Thoracic aorta (tissue), 2 donors: ENCODE results near the gene NUPR1. TPM values are rescaled to one million over a fixed set of nuclear protein-coding genes. Genes with fewer than 3 reads are reported as not detected.

Experiments used
- ATAC-seq: fragments of 150-250 bp; one replicate; pipeline ENCODE4 v1.8.0; 2017; ENCODE audit warnings: low read depth; ENCODE audit not compliant: insufficient number of reproducible peaks, low FRiP score
- DNase-seq: peaks from one replicate; pipeline ENCODE4 v3.0.0-alpha.2; 2020; ENCODE audit warnings: low spot score
- H3K27ac ChIP-seq, 2 donors: fragments of 200-600 bp; sonication (generic); 1 replicate in 1 of 2; 2 replicates in 1 of 2; pipeline ENCODE4 v1.5.1; 2016; ENCODE audit warnings: mild to moderate bottlenecking in 2 of 2, moderate library complexity in 2 of 2
- H3K27me3 ChIP-seq: fragments of 200-600 bp; sonication (generic); replicated peaks from 2 replicates; pipeline ENCODE4 v1.6.0; 2016; ENCODE audit warnings: mild to moderate bottlenecking; ENCODE audit not compliant: insufficient read depth
- H3K36me3 ChIP-seq: fragments of 200-600 bp; sonication (generic); one replicate; pipeline ENCODE4 v1.5.1; 2016
- H3K4me1 ChIP-seq, 2 donors: fragments of 200-600 bp; sonication (generic); 1 replicate in 1 of 2; 2 replicates in 1 of 2; pipeline versions ENCODE4 v1.5.1 to v1.6.0; 2016; ENCODE audit warnings: low read depth in 2 of 2, mild to moderate bottlenecking in 1 of 2; ENCODE audit not compliant: control insufficient read depth in 1 of 2
- H3K4me3 ChIP-seq: fragments of 200-600 bp; sonication (generic); 2 replicates; pipeline ENCODE4 v1.5.1; 2016; ENCODE audit warnings: mild to moderate bottlenecking
- H3K9me3 ChIP-seq: fragments of 200-600 bp; sonication (generic); 2 replicates; pipeline ENCODE4 v1.5.1; 2016
- total RNA-seq, 2 donors: library from RNA; depleted of rRNA; stranded (reverse); fragments of >200 nt; gene quantifications; one replicate each; pipeline versions ENCODE4 v1.1.0 to v1.2.3, GENCODE V29; 2016
- TF ChIP-seq, protein P1 (sequence below): fragments of 200-600 bp; sonication (generic); IDR thresholded peaks from one replicate; pipeline ENCODE4 v1.5.1; 2019; ENCODE audit warnings: antibody characterized with exemption

The NUPR1 gene
- total RNA-seq, 2 donors from 2014 or later = 17.7 to 53.5 TPM

DNA sequence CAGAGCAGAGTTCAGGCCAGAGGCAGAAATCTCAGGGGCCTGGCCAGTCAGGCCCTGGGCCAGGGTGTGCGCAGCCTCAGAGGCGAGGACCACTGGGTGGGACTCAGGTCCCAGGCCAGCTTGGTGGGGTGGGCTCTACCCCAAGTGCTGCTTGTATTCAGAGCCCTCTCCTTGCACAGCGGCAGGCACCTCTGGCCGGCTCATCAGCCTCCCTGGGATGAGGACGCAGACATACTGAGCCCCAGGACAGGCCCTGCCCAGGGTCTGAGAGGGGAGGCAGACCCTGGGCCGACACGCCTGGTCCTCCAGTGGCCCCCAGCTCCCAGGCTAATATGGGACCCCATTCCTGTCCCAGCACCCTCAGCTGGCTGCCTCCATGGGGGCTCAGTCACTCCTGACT is 24.5 kb downstream of the NUPR1 start:
- no peak for DNase-seq
- H3K4me1 ChIP-seq = no peaks in the 10 kb centered on the region
- no peak overlapping the region for H3K4me3 ChIP-seq
- no peak for ATAC-seq
- no peaks in the 10 kb centered on the region for H3K27me3 ChIP-seq
- H3K36me3 ChIP-seq = no peaks in the 10 kb centered on the region
- no peak overlapping the region for H3K27ac ChIP-seq
- TF ChIP-seq, protein P1, sequence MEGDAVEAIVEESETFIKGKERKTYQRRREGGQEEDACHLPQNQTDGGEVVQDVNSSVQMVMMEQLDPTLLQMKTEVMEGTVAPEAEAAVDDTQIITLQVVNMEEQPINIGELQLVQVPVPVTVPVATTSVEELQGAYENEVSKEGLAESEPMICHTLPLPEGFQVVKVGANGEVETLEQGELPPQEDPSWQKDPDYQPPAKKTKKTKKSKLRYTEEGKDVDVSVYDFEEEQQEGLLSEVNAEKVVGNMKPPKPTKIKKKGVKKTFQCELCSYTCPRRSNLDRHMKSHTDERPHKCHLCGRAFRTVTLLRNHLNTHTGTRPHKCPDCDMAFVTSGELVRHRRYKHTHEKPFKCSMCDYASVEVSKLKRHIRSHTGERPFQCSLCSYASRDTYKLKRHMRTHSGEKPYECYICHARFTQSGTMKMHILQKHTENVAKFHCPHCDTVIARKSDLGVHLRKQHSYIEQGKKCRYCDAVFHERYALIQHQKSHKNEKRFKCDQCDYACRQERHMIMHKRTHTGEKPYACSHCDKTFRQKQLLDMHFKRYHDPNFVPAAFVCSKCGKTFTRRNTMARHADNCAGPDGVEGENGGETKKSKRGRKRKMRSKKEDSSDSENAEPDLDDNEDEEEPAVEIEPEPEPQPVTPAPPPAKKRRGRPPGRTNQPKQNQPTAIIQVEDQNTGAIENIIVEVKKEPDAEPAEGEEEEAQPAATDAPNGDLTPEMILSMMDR = no peak
- no peaks in the 10 kb centered on the region for H3K9me3 ChIP-seq

DNA sequence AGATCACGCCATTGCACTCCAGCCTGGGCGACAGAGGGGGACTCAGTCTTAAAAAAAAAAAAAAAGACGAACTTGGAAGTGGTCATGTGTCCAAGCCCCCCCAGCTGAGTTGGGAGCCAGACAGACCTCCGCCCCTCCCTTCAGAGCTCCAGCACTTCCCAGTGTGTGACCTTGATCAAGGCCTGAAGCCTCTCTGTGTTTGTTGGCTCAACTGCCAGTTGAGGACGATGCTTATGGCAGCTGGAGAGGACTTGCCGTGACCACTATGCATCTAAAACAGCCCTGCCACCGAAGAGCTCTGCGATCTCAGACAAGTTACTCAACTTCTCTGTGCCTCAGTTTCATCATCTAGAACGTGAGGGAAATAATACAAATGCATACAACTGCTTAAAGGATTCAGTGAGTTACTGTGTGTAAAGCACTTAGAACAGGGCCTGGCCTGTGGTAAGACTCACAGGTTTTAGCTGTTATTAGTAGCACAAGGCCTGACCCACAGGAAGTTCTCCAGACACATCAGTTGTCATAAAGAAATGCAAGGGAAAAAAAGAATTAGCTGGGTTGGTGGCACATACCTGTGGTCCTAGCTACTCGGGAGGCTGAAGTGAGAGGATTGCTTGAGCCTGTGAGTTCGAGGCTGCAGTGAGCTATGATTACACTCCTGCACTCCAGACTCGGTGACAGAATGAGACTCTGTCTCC is 25.1 kb downstream of the NUPR1 start:
- Histone ChIP-seq H3K9me3 (no peaks in the 10 kb centered on the region), H3K27me3 (no peaks in the 10 kb centered on the region), H3K4me3 (no peak overlapping the region), H3K27ac (no peak overlapping the region), H3K4me1 (no peaks in the 10 kb centered on the region), H3K36me3 (no peaks in the 10 kb centered on the region)
- DNase-seq = no peak
- no peak for ATAC-seq
- TF ChIP-seq, protein P1 = no peak

DNA sequence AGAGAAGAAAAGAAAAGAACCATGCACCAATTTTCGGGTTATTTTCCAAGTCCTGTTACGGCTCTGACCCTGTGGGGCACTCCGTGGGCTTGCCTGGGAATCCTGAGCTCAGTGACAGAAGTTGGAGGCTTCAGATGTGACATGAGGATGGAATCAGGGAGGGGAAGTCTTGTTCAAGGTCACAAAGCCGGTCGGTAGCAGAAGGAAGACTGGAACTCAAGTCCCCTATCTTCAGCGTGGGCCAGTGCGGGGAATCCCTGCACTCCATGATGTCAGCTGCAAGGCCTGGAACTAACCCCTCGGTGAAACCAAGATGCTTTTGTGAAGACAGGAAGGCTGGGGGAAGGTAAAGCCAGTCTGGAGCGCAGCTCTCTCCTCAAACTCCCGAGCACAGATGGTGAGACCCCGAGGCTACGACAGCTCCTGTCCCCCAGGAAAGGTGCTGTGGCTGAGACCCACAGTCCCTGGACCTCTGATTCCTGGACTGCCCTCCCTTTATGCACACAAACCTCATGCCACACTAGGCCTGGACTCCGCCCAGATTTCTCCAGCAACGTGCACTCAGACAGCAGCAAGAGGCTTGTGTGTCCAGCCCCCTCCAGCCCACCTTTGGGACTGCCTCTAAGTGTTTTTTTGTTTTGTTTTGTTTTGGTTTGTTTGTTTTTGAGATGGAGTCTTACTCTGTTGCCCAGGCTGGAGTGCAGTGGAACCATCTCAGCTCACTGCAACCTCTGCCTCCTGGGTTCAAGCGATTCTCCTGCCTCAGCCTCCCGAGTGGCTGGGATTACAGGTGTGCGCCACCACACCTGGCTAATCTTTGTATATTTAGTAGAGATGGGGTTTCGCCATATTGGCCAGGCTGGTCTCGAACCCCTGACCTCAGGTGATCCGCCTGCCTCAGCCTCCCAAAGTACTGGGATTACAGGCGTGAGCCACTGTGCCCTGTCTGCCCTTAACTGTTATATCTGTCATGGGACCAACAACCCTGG is 26.7 kb downstream of the NUPR1 start:
- no peak overlapping the region for H3K27ac ChIP-seq
- DNase-seq (no peak), ATAC-seq (no peak)
- H3K27me3 ChIP-seq = no peaks in the 10 kb centered on the region
- no peaks in the 10 kb centered on the region for H3K9me3 ChIP-seq
- TF ChIP-seq, protein P1 = no peak
- H3K4me1 ChIP-seq = no peaks in the 10 kb centered on the region
- H3K36me3 ChIP-seq = no peaks in the 10 kb centered on the region
- no peak overlapping the region for H3K4me3 ChIP-seq

DNA sequence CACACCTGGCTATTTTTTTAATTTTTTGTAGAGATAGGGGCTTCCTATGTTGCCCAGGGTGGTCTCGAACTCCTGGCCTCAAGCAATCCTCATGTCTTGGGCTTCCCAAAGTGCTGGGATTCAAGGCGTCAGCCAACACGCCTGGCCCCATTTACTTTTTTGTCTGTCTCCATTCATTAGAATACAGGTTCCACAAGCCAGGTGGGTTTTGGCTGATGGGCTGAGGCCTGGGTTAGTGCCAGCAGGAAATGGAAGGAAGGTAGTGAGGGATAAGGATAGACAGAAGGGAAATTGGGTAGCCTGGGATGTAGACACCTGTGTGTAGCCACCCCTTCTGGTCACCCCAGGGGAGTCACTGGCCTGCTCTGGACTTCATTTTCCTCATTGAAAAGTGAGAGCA is 27.7 kb downstream of the NUPR1 start:
- TF ChIP-seq, protein P1 = no peak
- ATAC-seq = no peak

DNA sequence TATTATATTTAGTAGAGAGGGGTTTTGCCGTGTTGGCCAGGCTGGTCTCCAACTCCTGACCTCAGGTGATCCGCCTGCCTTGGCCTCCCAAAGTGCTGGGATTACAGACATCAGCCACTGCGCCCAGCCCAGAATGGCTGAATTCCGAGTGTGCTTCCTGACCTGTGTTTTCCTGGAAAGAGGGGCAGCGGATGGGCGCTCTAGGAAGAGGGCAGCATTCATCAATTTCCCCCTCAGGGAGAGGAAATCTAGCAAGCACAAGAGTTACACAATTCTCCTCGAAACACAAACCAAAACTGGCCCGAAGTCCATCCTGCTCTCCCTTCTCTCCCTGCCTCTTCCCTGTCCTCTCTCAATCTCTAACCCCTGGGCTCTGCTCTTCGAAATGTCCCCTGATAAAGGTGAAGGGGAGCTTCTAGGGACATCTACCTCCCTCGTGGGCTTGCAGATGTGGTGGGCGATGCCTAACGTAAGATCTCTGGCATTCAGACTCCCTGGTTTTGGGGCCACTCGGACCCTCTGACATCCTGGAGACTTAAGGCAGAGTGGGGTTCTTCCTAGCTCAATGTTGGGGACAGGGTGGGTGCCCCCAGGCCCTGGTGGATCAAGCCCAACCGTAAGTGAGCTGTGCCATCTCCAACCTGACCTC is 33.2 kb downstream of the NUPR1 start:
- Histone ChIP-seq H3K4me1 (no peaks in the 10 kb centered on the region), H3K36me3 (no peaks in the 10 kb centered on the region), H3K27ac (no peak overlapping the region), H3K27me3 (no peaks in the 10 kb centered on the region), H3K4me3 (no peak overlapping the region), H3K9me3 (no peaks in the 10 kb centered on the region)
- DNase-seq (no peak), ATAC-seq (no peak)
- TF ChIP-seq, protein P1 = no peak

More for the DNA sequence above, 27.7 kb downstream of the NUPR1 start:
- H3K9me3 ChIP-seq = no peaks in the 10 kb centered on the region
- H3K27me3 ChIP-seq = no peaks in the 10 kb centered on the region
- no peaks in the 10 kb centered on the region for H3K4me1 ChIP-seq
- no peaks in the 10 kb centered on the region for H3K36me3 ChIP-seq
- no peak overlapping the region for H3K27ac ChIP-seq
- no peak for DNase-seq
- H3K4me3 ChIP-seq = no peak overlapping the region
